Esophagus (tissue), 2 donors: ENCODE results near the gene EFCAB6. TPM values are rescaled to one million over a fixed set of nuclear protein-coding genes. Genes with fewer than 3 reads are reported as not detected.

Experiments used
- H3K27ac ChIP-seq, 2 donors: one replicate each; pipeline ENCODE4 v1.5.1; 2013; ENCODE audit warnings: low read depth in 2 of 2, mild to moderate bottlenecking in 2 of 2, inconsistent platforms in 1 of 2, low read length in 1 of 2, moderate library complexity in 1 of 2
- H3K27me3 ChIP-seq, 2 donors: one replicate each; pipeline ENCODE4 v1.6.1; 2013; ENCODE audit warnings: low read length in 2 of 2, control low read depth in 1 of 2, mild to moderate bottlenecking in 1 of 2; ENCODE audit not compliant: insufficient read depth in 2 of 2, control insufficient read depth in 1 of 2
- H3K36me3 ChIP-seq, 2 donors: one replicate each; pipeline ENCODE4 v1.6.1; 2013; ENCODE audit warnings: low read length in 1 of 2; ENCODE audit not compliant: control insufficient read depth in 2 of 2, insufficient read depth in 2 of 2
- H3K4me1 ChIP-seq, 2 donors: one replicate each; pipeline ENCODE4 v1.6.1; 2013; ENCODE audit warnings: low read length in 1 of 2; ENCODE audit not compliant: control insufficient read depth in 2 of 2, insufficient read depth in 2 of 2
- H3K4me3 ChIP-seq, 2 donors: one replicate each; pipeline ENCODE4 v1.5.1; 2013; ENCODE audit warnings: low read length in 2 of 2, mild to moderate bottlenecking in 2 of 2, low read depth in 1 of 2, moderate library complexity in 1 of 2
- H3K9me3 ChIP-seq, 2 donors: one replicate each; pipeline ENCODE4 v1.6.1; 2013; ENCODE audit warnings: mild to moderate bottlenecking in 2 of 2, low read depth in 1 of 2, low read length in 1 of 2, moderate library complexity in 1 of 2; ENCODE audit not compliant: control insufficient read depth in 2 of 2, insufficient read depth in 1 of 2
- WGBS, 2 donors: extraction: QIAGEN DNeasy Blood & Tissue Kit; methylation state at CpG; one replicate each; pipeline ENCODE4 v1.1.7; 2013; 5-methylcytosine and 5-hydroxymethylcytosine counted together
- polyA plus RNA-seq, 2 donors: library from polyadenylated mRNA; stranded (reverse); fragments of 200-250 nt; gene quantifications; one replicate each; pipeline ENCODE4 v1.2.3, GENCODE V29; 2013
- donor health status: healthy with polysubstance abuse.
- donor health status: Bipolar disorder and iron deficiency.

The EFCAB6 gene
- polyA plus RNA-seq, 2 donors, result 0.24 to 0.29 TPM

DNA sequence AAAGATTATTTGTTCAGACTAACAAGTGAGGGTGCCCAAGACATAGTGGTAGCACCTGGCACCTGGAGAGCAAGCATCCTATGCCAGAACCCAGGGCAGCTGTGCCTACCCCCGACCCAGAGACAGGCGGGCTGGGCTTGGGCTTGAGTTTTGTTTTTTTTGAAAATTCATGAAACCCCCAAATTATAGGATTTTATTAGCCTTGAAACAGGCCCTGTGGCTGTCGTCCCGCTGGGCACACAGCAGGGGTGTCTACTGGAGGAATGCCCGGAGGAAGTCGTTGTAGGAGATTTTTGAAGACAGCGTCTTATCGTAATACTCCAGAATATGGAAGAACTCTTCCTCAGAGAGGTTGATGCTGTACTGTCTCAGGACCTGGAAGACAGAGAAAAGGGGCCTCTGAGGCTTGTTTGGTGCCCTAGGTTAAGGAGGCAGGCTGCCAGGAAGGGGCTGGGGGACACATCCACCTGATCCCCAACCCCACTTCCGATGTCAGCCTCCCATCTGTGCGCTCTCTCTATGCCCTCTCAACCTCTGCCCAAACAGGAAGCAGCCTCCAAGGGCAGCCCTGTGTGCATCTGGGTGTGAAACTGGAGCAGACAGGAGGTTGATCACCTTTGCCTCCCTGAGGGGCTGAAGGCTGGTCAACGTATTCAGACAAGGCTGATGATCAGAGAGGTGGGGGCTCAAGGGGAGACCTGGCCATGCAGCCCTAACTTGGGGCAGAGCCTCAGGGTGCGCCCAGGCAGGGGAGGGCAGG lies 283.3 kb downstream of the EFCAB6 start:
- Histone ChIP-seq H3K4me3 (no peak overlapping the region), H3K27ac (no peak overlapping the region), H3K27me3 (no peaks in the 10 kb centered on the region), H3K9me3 (peaks cover 0 to 3% of the 10 kb centered on the region in 2 donors), H3K4me1 (peaks cover 0 to 15% of the 10 kb centered on the region in 2 donors), H3K36me3 (no peaks in the 10 kb centered on the region)
- 70 to 73% methylated on average over 12 of the region's 12 CpGs for WGBS, 2 donors

DNA sequence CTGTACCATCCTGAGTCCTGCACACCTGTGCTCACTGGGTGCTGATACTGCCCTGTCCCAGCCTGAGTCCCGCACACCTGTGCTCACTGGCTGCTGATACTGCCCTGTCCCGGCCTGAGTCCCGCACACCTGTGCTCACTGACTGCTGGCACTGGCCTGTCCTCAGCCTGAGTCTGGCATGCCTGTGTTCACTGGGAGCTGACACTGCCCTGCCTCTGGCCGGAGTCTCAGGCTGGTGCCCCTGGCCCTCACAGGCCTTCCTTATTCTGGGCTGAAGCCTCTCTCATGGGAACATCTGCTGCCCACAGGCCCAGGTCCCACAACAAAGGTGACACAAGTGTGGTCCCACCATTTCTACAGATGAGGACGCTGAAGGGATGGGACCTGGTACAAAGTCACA lies 285.2 kb downstream of the EFCAB6 start:
- Histone ChIP-seq H3K9me3 (peaks cover 0 to 3% of the 10 kb centered on the region in 2 donors), H3K27me3 (no peaks in the 10 kb centered on the region), H3K36me3 (no peaks in the 10 kb centered on the region), H3K4me1 (peaks cover 0 to 12% of the 10 kb centered on the region in 2 donors), H3K27ac (no peak overlapping the region), H3K4me3 (no peak overlapping the region)
- WGBS, 2 donors, result 84 to 90% methylated on average over 5 of the region's 5 CpGs

DNA sequence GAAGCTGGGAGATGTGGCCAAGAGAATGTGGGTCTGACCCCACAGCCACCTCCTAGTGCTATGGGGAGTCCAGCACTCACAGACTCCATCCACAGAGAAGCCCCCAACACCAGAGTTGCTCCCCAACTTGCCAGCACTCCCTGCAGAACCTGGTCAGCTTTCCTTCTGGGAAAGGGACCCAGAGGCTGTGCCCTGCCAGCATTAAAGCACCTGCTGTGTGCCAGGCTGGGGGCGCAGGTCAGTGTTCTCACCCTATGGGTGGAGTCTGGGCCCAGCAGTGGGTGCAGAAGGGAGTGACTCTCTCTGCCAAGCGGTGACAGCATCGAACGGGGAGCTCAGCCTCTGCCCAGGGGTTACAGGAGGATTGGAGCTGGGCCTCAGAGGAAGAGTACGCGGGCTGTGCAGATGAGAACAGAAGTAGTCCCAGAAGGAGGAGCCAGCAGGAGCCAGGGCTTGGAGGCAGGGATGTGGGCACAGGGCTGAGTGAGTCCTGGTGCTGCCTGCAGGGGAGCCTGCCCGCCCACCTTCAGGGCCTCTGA lies 285.9 kb downstream of the EFCAB6 start:
- peaks cover 0 to 3% of the 10 kb centered on the region in 2 donors for H3K9me3 ChIP-seq
- no peak overlapping the region for H3K4me3 ChIP-seq
- no peaks in the 10 kb centered on the region for H3K36me3 ChIP-seq
- WGBS, 2 donors, result 69 to 71% methylated on average over 7 of the region's 7 CpGs
- H3K27ac ChIP-seq, result no peak overlapping the region
- H3K27me3 ChIP-seq, result no peaks in the 10 kb centered on the region
- H3K4me1 ChIP-seq, result peaks cover 0 to 10% of the 10 kb centered on the region in 2 donors

DNA sequence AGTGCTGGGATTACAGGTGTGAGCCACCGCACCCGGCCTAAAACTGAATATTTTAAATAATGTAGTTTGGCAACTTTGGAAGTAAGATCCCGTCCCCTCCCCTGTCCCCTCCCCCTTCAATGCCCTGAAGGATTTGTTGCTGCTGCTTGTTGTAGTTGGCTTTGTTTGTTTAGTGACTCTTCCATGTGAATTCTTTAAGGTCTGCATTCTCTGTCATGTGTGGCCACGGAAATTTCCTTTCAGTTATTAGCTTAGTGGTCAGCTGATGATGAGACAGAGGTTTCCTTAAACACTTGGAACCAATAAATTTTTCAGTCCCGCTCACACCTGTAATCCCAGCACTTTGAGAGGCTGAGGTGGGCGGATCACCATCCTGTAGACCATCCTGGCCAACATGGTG lies 290.4 kb downstream of the EFCAB6 start:
- Histone ChIP-seq H3K27ac (no peak overlapping the region), H3K27me3 (no peaks in the 10 kb centered on the region), H3K4me1 (no peaks in the 10 kb centered on the region), H3K9me3 (no peaks in the 10 kb centered on the region), H3K4me3 (no peak overlapping the region), H3K36me3 (no peaks in the 10 kb centered on the region)
- 59 to 63% methylated on average over 6 of the region's 6 CpGs for WGBS, 2 donors

DNA sequence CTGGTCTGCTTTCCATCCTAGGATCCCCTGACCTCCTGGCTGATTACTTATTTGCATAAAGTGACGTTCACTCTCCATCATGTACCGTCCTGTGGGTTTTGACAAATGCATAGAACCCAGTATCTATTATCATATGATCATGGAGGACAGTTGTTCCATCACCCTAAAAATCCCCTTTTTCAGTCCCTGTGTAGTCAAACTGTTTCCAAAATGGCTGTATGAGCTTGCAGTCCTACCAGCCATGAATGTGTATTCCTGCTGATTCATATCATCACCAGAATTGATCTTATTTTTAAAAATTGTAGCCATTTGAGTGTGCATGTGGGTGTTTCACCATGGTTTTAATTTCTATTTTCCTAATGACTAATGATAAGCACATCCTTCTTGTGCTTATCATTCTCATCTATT lies 291.5 kb downstream of the EFCAB6 start:
- no peaks in the 10 kb centered on the region for H3K27me3 ChIP-seq
- 57 to 63% methylated on average over 2 of the region's 2 CpGs for WGBS, 2 donors

GRCh38 chr22:43516996-43517635 lies 295.0 kb downstream of the EFCAB6 start:
- H3K27me3 ChIP-seq, result no peaks in the 10 kb centered on the region
- H3K27ac ChIP-seq, result no peak overlapping the region
- no peaks in the 10 kb centered on the region for H3K36me3 ChIP-seq
- H3K9me3 ChIP-seq, result peaks cover 0 to 7% of the 10 kb centered on the region in 2 donors
- no peak overlapping the region for H3K4me3 ChIP-seq
- WGBS, 2 donors, result 81 to 86% methylated on average over 14 of the region's 14 CpGs
- H3K4me1 ChIP-seq, result peaks cover 0 to 2% of the 10 kb centered on the region in 2 donors

More for the DNA sequence above, 291.5 kb downstream of the EFCAB6 start:
- Histone ChIP-seq H3K4me1 (no peaks in the 10 kb centered on the region), H3K36me3 (no peaks in the 10 kb centered on the region), H3K4me3 (no peak overlapping the region), H3K9me3 (no peaks in the 10 kb centered on the region), H3K27ac (no peak overlapping the region)

DNA sequence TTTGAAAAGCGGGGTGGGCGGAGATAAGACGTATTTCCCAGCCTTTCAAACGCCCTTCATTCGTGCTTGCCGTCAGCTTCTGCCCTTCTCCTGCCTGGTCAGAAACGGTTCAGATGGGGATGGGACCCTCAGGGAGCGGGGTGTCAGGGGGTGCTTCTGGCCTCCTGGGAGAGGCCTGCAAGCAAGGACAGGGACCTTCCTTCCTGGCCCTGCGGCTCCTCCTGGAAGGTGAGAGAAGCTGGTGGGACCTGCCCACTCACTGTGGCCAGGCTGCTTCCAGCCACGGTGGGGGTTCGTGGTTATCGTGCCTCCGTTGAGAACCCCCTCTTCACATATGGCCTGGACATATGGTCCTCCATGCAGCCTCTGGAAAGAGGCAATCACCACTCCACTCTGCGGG lies 295.7 kb downstream of the EFCAB6 start:
- H3K4me1 ChIP-seq, result peaks cover 0 to 2% of the 10 kb centered on the region in 2 donors
- H3K27ac ChIP-seq, result no peak overlapping the region
- WGBS, 2 donors, result 62 to 76% methylated on average over 14 of the region's 14 CpGs
- no peaks in the 10 kb centered on the region for H3K27me3 ChIP-seq
- H3K4me3 ChIP-seq, result no peak overlapping the region
- no peaks in the 10 kb centered on the region for H3K36me3 ChIP-seq
- H3K9me3 ChIP-seq, result peaks cover 0 to 7% of the 10 kb centered on the region in 2 donors

GRCh38 chr22:43515902-43516301 lies 296.2 kb downstream of the EFCAB6 start:
- Histone ChIP-seq H3K27ac (no peak overlapping the region), H3K27me3 (no peaks in the 10 kb centered on the region), H3K4me3 (no peak overlapping the region), H3K9me3 (peaks cover 0 to 7% of the 10 kb centered on the region in 2 donors), H3K4me1 (peaks cover 0 to 2% of the 10 kb centered on the region in 2 donors), H3K36me3 (no peaks in the 10 kb centered on the region)
- 59 to 60% methylated on average over 13 of the region's 13 CpGs for WGBS, 2 donors

- H3K27ac ChIP-seq, result no peak overlapping the region
- WGBS, 2 donors, result 86 to 89% methylated on average over 8 of the region's 8 CpGs
- no peaks in the 10 kb centered on the region for H3K27me3 ChIP-seq
- H3K4me1 ChIP-seq, result peaks cover 0 to 2% of the 10 kb centered on the region in 2 donors
- no peak overlapping the region for H3K4me3 ChIP-seq
- H3K9me3 ChIP-seq, result peaks cover 0 to 7% of the 10 kb centered on the region in 2 donors
- H3K36me3 ChIP-seq, result no peaks in the 10 kb centered on the region
Measured at GRCh38 chr22:43515411-43515810, 296.7 kb downstream of the EFCAB6 start.
